Adipocyte (in vitro differentiated cells): Measurements from ENCODE around the gene ACBD4.

Experiments
- DNase-seq: peaks from one replicate; pipeline ENCODE4 v3.0.0-alpha.2; 2015; ENCODE audit warnings: low read depth
- H3K27me3 ChIP-seq: replicated peaks from 2 replicates; pipeline ENCODE4 v1.7.0; 2013; ENCODE audit warnings: mild to moderate bottlenecking, low read length, moderate library complexity; ENCODE audit not compliant: control insufficient read depth, insufficient read depth
- H3K36me3 ChIP-seq: 2 replicates; pipeline ENCODE4 v1.7.0; 2013; ENCODE audit warnings: low read length, mild to moderate bottlenecking, moderate library complexity; ENCODE audit not compliant: control insufficient read depth, insufficient read depth, severe bottlenecking
- H3K4me1 ChIP-seq: 2 replicates; pipeline ENCODE4 v1.7.0; 2013; ENCODE audit warnings: mild to moderate bottlenecking, low read length, moderate library complexity; ENCODE audit not compliant: control insufficient read depth, insufficient read depth
- H3K4me3 ChIP-seq: 2 replicates; pipeline ENCODE4 v1.7.0; 2013; ENCODE audit warnings: mild to moderate bottlenecking, low read length, moderate library complexity
- H3K9ac ChIP-seq: 2 replicates; pipeline ENCODE4 v1.7.0; 2013; ENCODE audit warnings: mild to moderate bottlenecking, low read length, moderate library complexity
- H3K9me3 ChIP-seq: 2 replicates; pipeline ENCODE4 v1.7.0; 2013; ENCODE audit warnings: mild to moderate bottlenecking, low read length, moderate library complexity; ENCODE audit not compliant: control insufficient read depth

The ACBD4 gene

GRCh38 chr17:45104907-45105624, 30.4 kb upstream of the ACBD4 start:
- Histone ChIP-seq H3K9me3 (no peaks in the 10 kb centered on the region), H3K4me3 (no peak overlapping the region), H3K27me3 (no peaks in the 10 kb centered on the region), H3K36me3 (peaks cover 77% of the 10 kb centered on the region), H3K9ac (peak overlapping the region; percentile 29), H3K4me1 (peaks cover 41% of the 10 kb centered on the region)
- no peak for DNase-seq

GRCh38 chr17:45106096-45106495, 29.4 kb upstream of the ACBD4 start:
- H3K9me3 ChIP-seq: no peaks in the 10 kb centered on the region
- H3K4me1 ChIP-seq: peaks cover 49% of the 10 kb centered on the region
- no peak for DNase-seq
- no peak overlapping the region for H3K4me3 ChIP-seq
- H3K9ac ChIP-seq: peak overlapping the region; percentile 28
- peaks cover 76% of the 10 kb centered on the region for H3K36me3 ChIP-seq
- H3K27me3 ChIP-seq: no peaks in the 10 kb centered on the region

GRCh38 chr17:45106582-45106981, 28.9 kb upstream of the ACBD4 start:
- DNase-seq: no peak

GRCh38 chr17:45107293-45108010, 28.0 kb upstream of the ACBD4 start:
- Histone ChIP-seq H3K9ac (no peak overlapping the region), H3K9me3 (no peaks in the 10 kb centered on the region), H3K27me3 (no peaks in the 10 kb centered on the region), H3K4me3 (no peak overlapping the region), H3K4me1 (peaks cover 41% of the 10 kb centered on the region), H3K36me3 (peaks cover 68% of the 10 kb centered on the region)
- DNase-seq: no peak

More at GRCh38 chr17:45106582-45106981, 28.9 kb upstream of the ACBD4 start:
- Histone ChIP-seq H3K4me3 (no peak overlapping the region), H3K9me3 (no peaks in the 10 kb centered on the region), H3K9ac (peak overlapping the region; percentile 28), H3K36me3 (peaks cover 75% of the 10 kb centered on the region), H3K4me1 (peaks cover 49% of the 10 kb centered on the region), H3K27me3 (no peaks in the 10 kb centered on the region)

GRCh38 chr17:45108051-45108450, 27.4 kb upstream of the ACBD4 start:
- H3K27me3 ChIP-seq: no peaks in the 10 kb centered on the region
- no peak overlapping the region for H3K9ac ChIP-seq
- H3K36me3 ChIP-seq: peaks cover 68% of the 10 kb centered on the region
- DNase-seq: no peak
- H3K9me3 ChIP-seq: no peaks in the 10 kb centered on the region
- no peak overlapping the region for H3K4me3 ChIP-seq
- H3K4me1 ChIP-seq: peaks cover 35% of the 10 kb centered on the region

GRCh38 chr17:45108595-45109521, 26.6 kb upstream of the ACBD4 start:
- H3K4me1 ChIP-seq: peaks cover 34% of the 10 kb centered on the region
- no peaks in the 10 kb centered on the region for H3K27me3 ChIP-seq
- H3K36me3 ChIP-seq: peaks cover 68% of the 10 kb centered on the region
- no peak for DNase-seq
- H3K9me3 ChIP-seq: no peaks in the 10 kb centered on the region
- H3K9ac ChIP-seq: no peak overlapping the region
- H3K4me3 ChIP-seq: no peak overlapping the region

GRCh38 chr17:45110676-45111611, 24.5 kb upstream of the ACBD4 start:
- H3K4me3 ChIP-seq: no peak overlapping the region
- peaks cover 53% of the 10 kb centered on the region for H3K36me3 ChIP-seq
- no peaks in the 10 kb centered on the region for H3K27me3 ChIP-seq
- H3K4me1 ChIP-seq: peaks cover 22% of the 10 kb centered on the region
- H3K9ac ChIP-seq: peak overlapping the region; percentile 69
- H3K9me3 ChIP-seq: no peaks in the 10 kb centered on the region
- no peak for DNase-seq

GRCh38 chr17:45111850-45112249, 23.6 kb upstream of the ACBD4 start:
- no peak for DNase-seq
- H3K9ac ChIP-seq: peak overlapping the region; percentile 69
- peaks cover 15% of the 10 kb centered on the region for H3K4me1 ChIP-seq
- H3K36me3 ChIP-seq: peaks cover 44% of the 10 kb centered on the region
- no peaks in the 10 kb centered on the region for H3K9me3 ChIP-seq
- no peak overlapping the region for H3K4me3 ChIP-seq
- no peaks in the 10 kb centered on the region for H3K27me3 ChIP-seq

- Histone ChIP-seq H3K27me3 (no peaks in the 10 kb centered on the region), H3K36me3 (peaks cover 42% of the 10 kb centered on the region), H3K9me3 (no peaks in the 10 kb centered on the region), H3K9ac (no peak overlapping the region), H3K4me3 (no peak overlapping the region), H3K4me1 (peaks cover 15% of the 10 kb centered on the region)
- DNase-seq: no peak
Observed at GRCh38 chr17:45112559-45113423, 22.7 kb upstream of the ACBD4 start.

- Histone ChIP-seq H3K9ac (no peak overlapping the region), H3K36me3 (peaks cover 42% of the 10 kb centered on the region), H3K4me3 (no peak overlapping the region), H3K4me1 (peaks cover 15% of the 10 kb centered on the region), H3K27me3 (no peaks in the 10 kb centered on the region), H3K9me3 (no peaks in the 10 kb centered on the region)
- no peak for DNase-seq
Observed at GRCh38 chr17:45113424-45113754, 22.1 kb upstream of the ACBD4 start.
